ENCODE data around the gene CFAP20. TPM values are rescaled to one million over a fixed set of nuclear protein-coding genes. Genes with fewer than 3 reads are reported as not detected.

Gene CFAP20
- total RNA-seq, 1 experiment from 2014 or later: 60.4 TPM

- H3K4me1 Mint-ChIP-seq: peaks cover 37 to 45% of the 10 kb centered on the region in 2 experiments
- no peak overlapping the region for H4K5ac ChIP-seq (ENCODE audit: insufficient read length, low read depth, low read length)
- no peaks in the 10 kb centered on the region for H3K27me3 Mint-ChIP-seq (ENCODE audit: low read depth)
These were observed 4.6 kb downstream of the CFAP20 start for GRCh38 chr16:58124601-58124915.

More at GRCh38 chr16:58124601-58124915, 4.6 kb downstream of the CFAP20 start:
- Histone ChIP-seq H3K27ac (ENCODE audit: insufficient read length, low read depth, low read length) (no peak overlapping the region), H2BK15ac (ENCODE audit: low read depth, low read length) (no peak overlapping the region), H3K4ac (ENCODE audit: low read depth, low read length) (no peak overlapping the region), H2BK20ac (ENCODE audit: low read depth, low read length, poor library complexity, severe bottlenecking) (no peak overlapping the region), H3K56ac (ENCODE audit: insufficient read length, low read depth, low read length) (no peak overlapping the region), H3K4me1 (ENCODE audit: insufficient read depth, low read length) (peaks cover 13% of the 10 kb centered on the region), H3K27me3 (ENCODE audit: insufficient read depth, low read length) (no peaks in the 10 kb centered on the region), H3K18ac (ENCODE audit: insufficient read length, low read depth, low read length) (no peak overlapping the region), H3K4me2 (ENCODE audit: insufficient read depth, insufficient read length, low read length) (no peak overlapping the region), H3K9me3 (ENCODE audit: control insufficient read depth, low read depth, low read length) (no peaks in the 10 kb centered on the region), H2BK120ac (ENCODE audit: low read depth, low read length, poor library complexity, severe bottlenecking) (no peak overlapping the region), H3T11ph (ENCODE audit: low read length) (no peak overlapping the region), H3K9ac (ENCODE audit: extremely low read depth, insufficient read length, low read length) (no peak overlapping the region), H3K23ac (ENCODE audit: insufficient read length, low read depth, low read length) (no peak overlapping the region), H3K79me2 (ENCODE audit: insufficient read depth, low read length) (peaks cover 38% of the 10 kb centered on the region), H4K20me1 (ENCODE audit: control insufficient read depth, insufficient read depth, insufficient read length) (no peaks in the 10 kb centered on the region), H2AK5ac (ENCODE audit: insufficient read length, low read length) (no peak overlapping the region), H2BK5ac (ENCODE audit: insufficient read length, low read length) (no peak overlapping the region), H4K91ac (ENCODE audit: insufficient read length, low read depth, low read length) (no peak overlapping the region), H2BK12ac (ENCODE audit: insufficient read length, low read depth, low read length) (no peak overlapping the region), H4K8ac (replicated peaks; ENCODE audit: insufficient read length, low read depth, low read length) (no peak overlapping the region), H3K23me2 (ENCODE audit: insufficient read length, low read depth, low read length, poor library complexity, severe bottlenecking) (peaks cover 6% of the 10 kb centered on the region), H3K14ac (ENCODE audit: insufficient read depth, low read length) (no peak overlapping the region), H3K79me1 (ENCODE audit: insufficient read depth, low read depth, low read length, poor library complexity, severe bottlenecking) (peaks cover 13% of the 10 kb centered on the region), H2AFZ (ENCODE audit: low read length) (no peak overlapping the region)
- no CpG with 5 or more reads among the region's 1 CpG for WGBS (ENCODE audit: extremely low coverage, insufficient read length, low lambda C conversion rate)
- no peaks in the 10 kb centered on the region for H3K36me3 Mint-ChIP-seq (ENCODE audit: insufficient read depth in 1 of 3, low read depth in 3 of 3)
- H3K27ac Mint-ChIP-seq: no peak overlapping the region
- DNase-seq: no peak
- H3K4me3 Mint-ChIP-seq: no peak overlapping the region
- no peak for TF ChIP-seq CTCF (conservative IDR thresholded peaks at IDR 0.05)
- H3K9me3 Mint-ChIP-seq: no peaks in the 10 kb centered on the region; a peak in 1 of 5 replicates

Data from H9 (cell line).